Activated T-helper 2 cell treated with anti-CD3 and anti-CD28 coated beads, Interferon-gamma antibody, Interleukin-2, Interleukin-4, amounts not matched to agents 10 μg/mL and 5 μg/mL and 100 μg/mL, durations not matched to agents 14 hours and 24 hours and 36 hours (primary cell): ENCODE data around the gene C11orf68. TPM values are rescaled to one million over a fixed set of nuclear protein-coding genes. Genes with fewer than 3 reads are reported as not detected.
A peak's percentile ranks its signal among the peaks of the same experiment; 100 is the strongest.
"Not testable (repeated sequence)": the region's sequence is repeated elsewhere in the genome, so short reads cannot be mapped to it uniquely, and the experiment has no call there.

Source experiments
- DNase-seq: peaks from one replicate; pipeline ENCODE4 v3.0.0; 2021; ENCODE audit warnings: low spot score
- H3K27ac Mint-ChIP-seq: one replicate; pipeline ENCODE4 v1.8.0; 2021; ENCODE audit warnings: mixed read lengths
- H3K27me3 Mint-ChIP-seq: one replicate; pipeline ENCODE4 v1.8.0; 2021; ENCODE audit warnings: low read depth, mixed read lengths
- H3K36me3 Mint-ChIP-seq: one replicate; pipeline ENCODE4 v1.8.0; 2021; ENCODE audit warnings: low read depth, mixed read lengths
- H3K4me1 Mint-ChIP-seq: one replicate; pipeline ENCODE4 v1.8.0; 2021; ENCODE audit warnings: low read depth, mixed read lengths
- H3K4me3 Mint-ChIP-seq: one replicate; pipeline ENCODE4 v1.8.0; 2021; ENCODE audit warnings: low read depth, mild to moderate bottlenecking, moderate library complexity, mixed read lengths
- H3K9me3 Mint-ChIP-seq: one replicate; pipeline ENCODE4 v1.8.0; 2021; ENCODE audit warnings: mixed read lengths
- intact Hi-C: fragments of 100-400 bp; cut with micrococcal nuclease; formaldehyde crosslinking; loops from one replicate; pipeline ENCODE4 v1.15.1; 2023
- total RNA-seq: library from RNA; stranded (reverse); gene quantifications from 2 replicates; pipeline ENCODE4 v1.2.3, GENCODE V29; 2022

The C11orf68 gene
- total RNA-seq, 1 donor from 2014 or later: 23.8 TPM

DNA sequence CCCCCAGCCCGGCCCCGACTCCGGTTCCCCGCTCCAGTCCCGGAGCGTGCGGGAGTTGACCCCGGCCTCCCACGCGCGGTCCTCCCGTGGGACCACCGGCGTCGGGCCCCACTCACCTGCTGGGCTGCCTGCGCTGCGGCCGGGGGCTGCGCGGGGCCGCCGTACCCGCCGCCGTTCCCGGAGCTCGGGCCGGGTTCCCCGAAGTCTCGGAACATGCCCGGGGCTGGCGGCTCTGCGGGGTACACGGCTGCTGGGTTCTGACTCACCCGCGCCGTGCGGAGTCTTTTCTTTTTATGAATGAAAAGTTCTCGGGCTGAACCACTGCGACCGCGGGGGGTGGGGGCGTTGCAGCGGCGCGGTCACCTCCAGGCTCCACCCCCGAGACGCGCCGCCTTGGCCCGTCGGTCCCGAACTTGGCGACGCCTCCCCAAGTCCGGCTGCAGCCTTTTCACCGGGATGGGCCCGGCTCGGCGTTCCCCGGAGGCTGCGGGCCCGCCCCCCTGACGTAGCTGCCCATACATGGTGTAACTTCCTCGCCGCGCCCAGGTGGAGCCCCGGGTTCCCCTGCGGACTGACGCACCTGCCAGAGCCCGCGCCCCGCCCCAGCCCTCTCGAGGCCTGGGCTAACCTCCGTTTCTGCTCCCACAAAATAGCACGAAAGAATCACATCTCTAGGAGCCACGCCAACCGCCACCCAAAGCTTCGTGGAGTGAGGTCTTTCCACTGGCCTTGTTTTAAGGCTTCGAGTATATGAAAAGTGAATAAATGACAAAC lies 18.6 kb downstream of the C11orf68 start, which contains the start of gene FOSL1:
TSS of gene FOSL1 (minus strand) at position 264 of the 774 bp plus-strand sequence. CDS start at position 215, 49 bp downstream.
- DNase-seq: peak; percentile 89
- Mint-ChIP-seq H3K36me3 (peaks cover 28% of the 10 kb centered on the region), H3K27ac (peak within 1 kb of the TSS; percentile 74), H3K4me1 (peaks cover 33% of the 10 kb centered on the region), H3K27me3 (no peaks in the 10 kb centered on the region), H3K4me3 (peak within 1 kb of the TSS; percentile 82), H3K9me3 (no peaks in the 10 kb centered on the region)
- intact Hi-C loops: loop anchor here (1.0 kb wide), 2 partner anchors 10 to 19 kb away; partner anchors contain the start of genes C11orf68, CCDC85B and DRAP1

- Mint-ChIP-seq H3K36me3 (peaks cover 30% of the 10 kb centered on the region), H3K4me1 (peaks cover 35% of the 10 kb centered on the region), H3K9me3 (no peaks in the 10 kb centered on the region), H3K27ac (peak overlapping the region; percentile 58), H3K4me3 (peak overlapping the region; percentile 82), H3K27me3 (no peaks in the 10 kb centered on the region)
- peak; percentile 57 for DNase-seq
- intact Hi-C loops: loop anchor here (1.0 kb wide), 2 partner anchors 9 to 20 kb away; partner anchors contain the start of genes C11orf68, CCDC85B and DRAP1
These were observed 19.3 kb downstream of the C11orf68 start for GRCh38 chr11:65899356-65900124.

DNA sequence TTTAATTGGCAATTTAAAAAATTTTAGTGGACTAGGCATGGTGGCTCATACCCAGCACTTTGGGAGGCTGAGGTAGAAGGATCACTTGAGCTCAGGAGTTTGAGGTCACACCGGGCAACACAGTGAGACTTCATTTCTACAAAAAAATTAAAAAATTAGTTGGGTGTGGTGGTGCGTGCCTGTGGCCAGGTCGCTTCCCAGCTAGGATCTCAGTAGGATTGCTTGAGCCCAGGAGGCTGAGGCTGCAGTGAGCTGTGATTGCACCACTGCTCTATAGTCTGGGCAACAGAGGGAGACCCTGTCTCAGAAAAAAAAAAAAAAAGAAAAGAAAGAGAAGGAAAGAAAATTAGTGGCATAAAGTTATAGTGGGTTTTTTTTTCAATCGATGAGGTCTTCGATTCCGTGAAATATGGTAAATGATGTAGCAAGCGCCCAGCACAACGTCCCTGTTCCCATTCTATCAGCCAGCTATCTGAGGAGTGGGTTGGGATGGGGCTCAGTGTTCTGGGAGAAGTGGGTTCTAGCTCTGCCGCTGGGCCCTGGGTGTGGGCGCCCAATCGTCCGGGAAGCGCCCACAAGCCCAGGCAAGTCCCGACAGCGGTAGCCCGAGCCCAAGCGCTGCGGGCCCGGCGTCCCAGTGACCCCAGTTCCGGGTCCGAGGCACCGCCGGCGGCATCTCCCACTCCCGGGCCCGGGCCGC lies 20.1 kb downstream of the C11orf68 start:
- peak overlapping the region; percentile 82 for H3K4me3 Mint-ChIP-seq
- H3K27ac Mint-ChIP-seq: peak overlapping the region; percentile 71
- no peaks in the 10 kb centered on the region for H3K27me3 Mint-ChIP-seq
- peaks cover 36% of the 10 kb centered on the region for H3K36me3 Mint-ChIP-seq
- DNase-seq: no peak
- no peaks in the 10 kb centered on the region for H3K9me3 Mint-ChIP-seq
- intact Hi-C loops: no loop called here
- H3K4me1 Mint-ChIP-seq: peaks cover 41% of the 10 kb centered on the region

DNA sequence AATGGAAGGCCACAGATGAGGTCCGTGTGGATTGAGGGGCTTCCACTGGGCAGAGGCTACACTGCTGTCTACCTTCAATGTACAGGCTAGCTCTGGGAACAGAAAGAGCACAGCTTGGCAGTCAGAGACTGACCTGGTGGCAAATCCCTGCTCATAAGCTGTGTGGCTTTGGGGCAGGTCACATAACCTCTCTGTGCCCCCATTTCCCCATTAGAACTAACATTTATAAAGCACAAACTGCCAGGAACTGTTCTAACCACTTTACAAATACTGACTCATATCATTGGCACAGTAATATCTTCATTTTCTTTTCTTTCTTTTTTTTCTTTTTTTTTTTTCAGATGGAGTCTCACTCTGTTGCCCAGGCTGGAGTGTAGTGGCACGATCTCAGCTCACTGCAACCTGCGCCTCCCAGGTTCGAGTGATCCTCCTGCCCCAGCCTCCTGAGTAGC lies 21.8 kb downstream of the C11orf68 start:
- no peaks in the 10 kb centered on the region for H3K27me3 Mint-ChIP-seq
- H3K9me3 Mint-ChIP-seq: no peaks in the 10 kb centered on the region
- H3K4me3 Mint-ChIP-seq: peak overlapping the region; percentile 13
- H3K4me1 Mint-ChIP-seq: peaks cover 50% of the 10 kb centered on the region
- H3K27ac Mint-ChIP-seq: peak overlapping the region; percentile 27
- no peak for DNase-seq
- intact Hi-C loops: no loop called here
- peaks cover 51% of the 10 kb centered on the region for H3K36me3 Mint-ChIP-seq

GRCh38 chr11:65896034-65896999 lies 22.5 kb downstream of the C11orf68 start:
- DNase-seq: no peak
- intact Hi-C loops: no loop called here
- Mint-ChIP-seq H3K36me3 (peaks cover 58% of the 10 kb centered on the region), H3K4me1 (peaks cover 50% of the 10 kb centered on the region), H3K27me3 (no peaks in the 10 kb centered on the region), H3K4me3 (peak overlapping the region; percentile 2), H3K9me3 (no peaks in the 10 kb centered on the region), H3K27ac (peak overlapping the region; percentile 27)

GRCh38 chr11:65895482-65895981 lies 23.3 kb downstream of the C11orf68 start:
- Mint-ChIP-seq H3K9me3 (no peaks in the 10 kb centered on the region), H3K27me3 (no peaks in the 10 kb centered on the region), H3K27ac (peak overlapping the region; percentile 31), H3K36me3 (peaks cover 59% of the 10 kb centered on the region), H3K4me1 (peaks cover 45% of the 10 kb centered on the region), H3K4me3 (peak overlapping the region; percentile 30)
- intact Hi-C loops: no loop called here
- no peak for DNase-seq

DNA sequence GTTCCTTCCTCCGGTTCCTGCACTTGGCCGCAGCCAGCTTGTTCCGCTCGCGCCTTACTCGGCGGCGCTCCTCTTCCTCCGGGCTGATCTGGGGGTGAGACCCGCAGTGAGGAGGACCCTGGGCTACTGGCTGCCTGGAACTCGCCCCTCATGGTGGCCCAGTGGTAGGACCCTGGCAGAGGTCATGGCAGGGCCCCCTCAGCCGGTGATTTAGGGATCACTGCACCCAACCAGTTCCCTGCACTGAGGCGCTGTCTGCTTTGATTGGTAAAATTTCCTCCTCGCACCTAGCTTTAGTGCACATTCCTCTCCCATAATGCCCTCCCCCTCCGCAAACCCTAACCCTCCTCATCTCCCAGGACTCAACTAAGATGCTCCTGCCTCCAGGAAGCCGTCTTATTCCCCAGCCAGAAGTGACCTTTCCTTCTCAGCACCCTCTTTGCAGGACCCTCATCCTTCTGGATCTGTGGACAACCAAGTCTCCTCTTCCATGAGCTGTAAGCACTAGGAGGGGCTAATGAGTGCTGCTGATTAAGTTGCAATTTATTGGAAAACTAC lies 24.7 kb downstream of the C11orf68 start:
- no peaks in the 10 kb centered on the region for H3K9me3 Mint-ChIP-seq
- peaks cover 59% of the 10 kb centered on the region for H3K36me3 Mint-ChIP-seq
- peak overlapping the region; percentile 85 for H3K27ac Mint-ChIP-seq
- peaks cover 55% of the 10 kb centered on the region for H3K4me1 Mint-ChIP-seq
- H3K4me3 Mint-ChIP-seq: peak overlapping the region; percentile 79
- H3K27me3 Mint-ChIP-seq: no peaks in the 10 kb centered on the region
- intact Hi-C loops: loop anchor here (5.0 kb wide), 1 partner anchor 33 kb away; no protein-coding TSS in a partner anchor
- peak; percentile 41 for DNase-seq

DNA sequence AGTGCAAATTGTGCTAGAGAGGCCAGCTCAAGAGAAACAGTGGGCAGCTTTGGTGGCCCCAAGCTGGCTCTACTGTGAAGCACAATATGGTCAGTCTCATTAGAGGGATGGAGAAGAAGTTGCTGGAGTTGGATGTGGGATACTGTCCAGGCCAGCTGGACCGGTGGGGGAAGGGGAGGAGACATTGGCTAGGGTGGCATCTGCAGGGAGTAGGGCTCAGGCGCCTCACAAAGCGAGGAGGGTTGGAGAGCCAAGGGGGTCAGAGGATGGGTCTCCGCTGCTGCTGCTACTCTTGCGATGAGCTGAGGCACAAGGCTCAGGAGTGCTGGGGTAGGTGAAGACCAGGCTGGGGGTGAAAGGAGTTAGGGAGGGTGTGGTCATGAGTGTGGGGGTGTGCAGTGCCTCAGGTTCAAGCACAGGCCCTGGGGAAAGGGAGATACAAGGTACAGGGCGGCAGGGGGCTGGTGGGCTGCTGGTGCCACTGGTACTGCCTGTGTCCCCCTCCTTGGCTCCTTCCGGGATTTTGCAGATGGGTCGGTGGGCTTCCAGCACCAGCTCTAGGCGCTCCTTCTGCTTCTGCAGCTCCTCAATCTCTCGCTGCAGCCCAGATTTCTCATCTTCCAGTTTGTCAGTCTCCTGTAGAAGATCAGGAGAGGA lies 26.1 kb downstream of the C11orf68 start:
- Mint-ChIP-seq H3K27me3 (no peaks in the 10 kb centered on the region), H3K4me3 (peak overlapping the region; percentile 79), H3K9me3 (no peaks in the 10 kb centered on the region), H3K36me3 (peaks cover 58% of the 10 kb centered on the region), H3K27ac (peak overlapping the region; percentile 78), H3K4me1 (peaks cover 55% of the 10 kb centered on the region)
- intact Hi-C loops: loop anchor here (5.0 kb wide), 1 partner anchor 35 kb away; no protein-coding TSS in a partner anchor
- no peak for DNase-seq

GRCh38 chr11:65892137-65892540 lies 26.7 kb downstream of the C11orf68 start:
- peaks cover 57% of the 10 kb centered on the region for H3K36me3 Mint-ChIP-seq
- H3K27me3 Mint-ChIP-seq, DNase-seq, H3K9me3 Mint-ChIP-seq: not testable (repeated sequence)
- intact Hi-C loops: loop anchor here (5.0 kb wide), 1 partner anchor 35 kb away; no protein-coding TSS in a partner anchor
- peak overlapping the region; percentile 79 for H3K4me3 Mint-ChIP-seq
- H3K27ac Mint-ChIP-seq: peak overlapping the region; percentile 78
- H3K4me1 Mint-ChIP-seq: peaks cover 56% of the 10 kb centered on the region

DNA sequence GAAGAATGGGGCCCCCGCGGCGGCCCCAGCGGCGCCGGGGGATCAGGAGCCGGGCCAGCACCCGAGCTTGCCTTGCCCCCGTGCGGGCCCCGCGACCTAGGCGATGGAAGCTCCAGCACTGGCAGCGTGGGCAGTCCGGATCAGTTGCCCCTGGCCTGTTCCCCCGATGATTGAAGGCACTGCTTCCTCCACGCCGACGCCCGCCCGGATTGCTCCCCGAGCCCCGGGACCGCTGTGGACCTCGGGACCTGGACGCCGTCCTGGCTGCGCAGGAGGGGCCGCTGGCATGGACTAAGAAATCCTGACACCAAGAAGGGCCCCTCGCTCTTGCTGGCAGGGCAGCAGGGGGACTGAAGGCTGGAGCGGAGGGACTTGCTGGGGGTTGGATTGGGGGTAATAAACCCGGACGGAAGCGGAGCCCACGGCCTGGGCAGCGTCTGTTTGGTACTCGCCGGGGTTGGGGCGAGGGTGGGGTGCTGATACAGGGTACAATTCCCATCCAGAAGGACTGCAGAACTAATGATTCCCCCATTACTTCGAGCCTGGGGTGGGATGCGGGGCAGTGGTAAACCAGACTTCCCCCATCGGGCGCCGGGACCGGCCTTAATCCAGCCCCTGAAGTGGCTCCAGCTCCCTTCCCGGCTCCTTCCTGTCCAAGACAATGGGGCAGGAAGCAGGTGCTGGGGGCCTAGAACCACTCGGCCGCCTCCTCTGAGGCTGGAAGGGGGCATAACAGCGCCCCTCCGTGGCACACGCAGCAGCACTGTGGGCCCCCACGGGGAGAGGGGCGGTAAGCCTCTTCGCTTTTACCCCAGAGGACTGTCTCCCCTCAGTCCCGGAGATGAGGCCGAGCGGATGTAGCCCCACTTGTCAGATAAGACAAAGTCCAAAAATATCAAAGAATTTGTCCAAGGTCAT lies 27.4 kb downstream of the C11orf68 start:
- Mint-ChIP-seq H3K4me3 (peak overlapping the region; percentile 79), H3K36me3 (peaks cover 57% of the 10 kb centered on the region), H3K4me1 (peaks cover 59% of the 10 kb centered on the region), H3K27ac (peak overlapping the region; percentile 78), H3K27me3 (no peaks in the 10 kb centered on the region), H3K9me3 (no peaks in the 10 kb centered on the region)
- intact Hi-C loops: loop anchor here (5.0 kb wide), 1 partner anchor 36 kb away; no protein-coding TSS in a partner anchor
- no peak for DNase-seq
